K562 (cell line): Measurements from ENCODE around the gene CD74. TPM values are rescaled to one million over a fixed set of nuclear protein-coding genes. Genes with fewer than 3 reads are reported as not detected.

Experiments used
- BCOR ChIP-seq: fragments of 450-650 bp; IDR thresholded peaks from 2 replicates; pipeline ENCODE4 v1.6.1; 2016
- BRD4 ChIP-seq: fragments of 200-600 bp; sonication (generic); IDR thresholded peaks from 2 replicates; pipeline ENCODE4 v1.6.1; 2017; ENCODE audit warnings: inconsistent platforms
- CBX1 ChIP-seq: sonication (generic); IDR thresholded peaks from 2 replicates; pipeline ENCODE4 v1.6.1; 2016; ENCODE audit warnings: antibody characterized with exemption, low read depth, mild to moderate bottlenecking
- CBX2 ChIP-seq: fragments of 200-600 bp; sonication (generic); IDR thresholded peaks from one replicate; pipeline ENCODE4 v1.6.1; 2012; ENCODE audit warnings: mild to moderate bottlenecking, low read length, inconsistent platforms; ENCODE audit not compliant: insufficient read depth, poor library complexity, severe bottlenecking
- CEBPZ ChIP-seq: fragments of 150-350 bp; IDR thresholded peaks from 2 replicates; pipeline ENCODE4 v1.6.1; 2014; ENCODE audit warnings: low read depth, mild to moderate bottlenecking, low read length, borderline replicate concordance
- HDAC1 ChIP-seq, 2 experiments: fragments of 450-650 bp; IDR thresholded peaks; 2 replicates each; pipeline ENCODE4 v1.6.1; 2016 to 2017; ENCODE audit warnings: inconsistent platforms in 1 of 2, mild to moderate bottlenecking in 1 of 2, moderate library complexity in 1 of 2
- HNRNPUL1 ChIP-seq: fragments of 200-400 bp; formaldehyde crosslinking; IDR thresholded peaks from 2 replicates; pipeline ENCODE4 v1.6.1; 2017; ENCODE audit warnings: low read length
- MCM7 ChIP-seq, 2 experiments: fragments of 450-650 bp; IDR thresholded peaks; 2 replicates each; pipeline ENCODE4 v1.6.1; 2016 to 2018
- NR2C2 ChIP-seq, 2 experiments: fragments of 200-800 bp in 1 of 2; sonication (Bioruptor generic) in 1 of 2; sonication (generic) in 1 of 2; formaldehyde crosslinking in 1 of 2; IDR thresholded peaks; 2 replicates each; pipeline versions ENCODE4 v1.6.1 to v1.8.0; 2016 to 2022; ENCODE audit warnings: mild to moderate bottlenecking in 1 of 2, missing compliant biosample characterization in 1 of 2, missing genetic modification characterization in 1 of 2, missing genetic modification reagents in 1 of 2
- RBM34 ChIP-seq: fragments of 200-400 bp; formaldehyde crosslinking; IDR thresholded peaks from 2 replicates; pipeline ENCODE4 v1.6.1; 2018; ENCODE audit warnings: low read length, borderline replicate concordance; ENCODE audit not compliant: insufficient read depth
- RFX1 ChIP-seq: fragments of 450-650 bp; IDR thresholded peaks from 2 replicates; pipeline ENCODE4 v1.6.1; 2016; ENCODE audit warnings: mild to moderate bottlenecking, moderate library complexity
- ZBTB40 ChIP-seq, 2 experiments: fragments of 450-650 bp in 1 of 2; sonication (generic) in 1 of 2; formaldehyde crosslinking in 1 of 2; IDR thresholded peaks; 2 replicates each; pipeline versions ENCODE4 v1.7.1 to v1.9.0; 2016 to 2022; ENCODE audit warnings: inconsistent platforms in 1 of 2, mild to moderate bottlenecking in 1 of 2, missing genetic modification reagents in 1 of 2
- ZNF444 ChIP-seq: fragments of 250-450 bp; sonication (Bioruptor Pico); IDR thresholded peaks from 2 replicates; pipeline ENCODE4 v1.4.0; 2020; ENCODE audit warnings: mild to moderate bottlenecking, moderate library complexity
- ZNF766 ChIP-seq: fragments of 200-800 bp; sonication (Bioruptor generic); conservative IDR thresholded peaks from 2 replicates; pipeline ENCODE4 v1.6.1; 2016; ENCODE audit warnings: missing genetic modification characterization, missing compliant biosample characterization
- polyA plus RNA-seq, 8 experiments: library from polyadenylated mRNA; depleted of rRNA in 4 of 8; stranded (reverse) in 5 of 8; unstranded in 3 of 8; fragments of >200 nt; fragmentation: Nextera tagmentation in 2 of 8; fragmentation: Illumina TruSeq in 1 of 8; extraction: Ambion mirVana in 2 of 8; extraction: Trizol in 1 of 8; gene quantifications; 2 replicates each; pipeline versions ENCODE4 v1.2.1 to v1.2.3, GENCODE V29; 2011 to 2014; ENCODE audit warnings: inconsistent platforms in 1 of 8, missing spikeins in 1 of 8
- total RNA-seq, 7 experiments: library from RNA; depleted of rRNA in 6 of 7; stranded (reverse); fragments of >200 nt in 6 of 7; fragmentation: Illumina TruSeq in 2 of 7; extraction: Trizol in 2 of 7; gene quantifications; 2 replicates each; pipeline versions ENCODE4 v1.2.1 to v1.2.3, GENCODE V29; 2011 to 2021; ENCODE audit warnings: low replicate concordance in 1 of 7

Gene CD74
- total and polyA plus RNA-seq, 9 of the 15 experiments (the other 6 are each of a cell fraction or from before 2014, with no cell fraction given): 0.07 to 4.8 (median 0.32) TPM

- peak; percentile 99 for TF ChIP-seq ZBTB40 (IDR thresholded peaks at IDR 0.05)
- peak; percentile 34; the same call in 1 of the 2 replicates for TF ChIP-seq ZBTB40 (CRISPR knock-in tag; IDR thresholded peaks at IDR 0.05)
- peak; percentile 96 for TF ChIP-seq BRD4
- no peak for TF ChIP-seq MCM7 (IDR thresholded peaks at IDR 0.05)
- TF ChIP-seq HDAC1 (IDR thresholded peaks at IDR 0.05): peak in 1 of 2 experiments; percentile 83; a peak in 2 of 4 replicates
- peak; percentile 98 for TF ChIP-seq NR2C2 (CRISPR knock-in tag; IDR thresholded peaks at IDR 0.05)
- TF ChIP-seq NR2C2 (tag; IDR thresholded peaks at IDR 0.05): peak; percentile 100
- peak; percentile 67; the same call in 1 of the 2 replicates for TF ChIP-seq BCOR
- TF ChIP-seq CEBPZ: no peak
- TF ChIP-seq CBX2: no peak
- no peak for TF ChIP-seq RFX1
- no peak for TF ChIP-seq RBM34
- peak; percentile 94 for TF ChIP-seq CBX1
- TF ChIP-seq ZNF766: peak; percentile 61; the same call in 1 of the 2 replicates
- TF ChIP-seq HNRNPUL1: no peak
- no peak for TF ChIP-seq ZNF444 (CRISPR knock-in tag)
Observed at GRCh38 chr5:150449517-150450339, 37.0 kb upstream of the CD74 start, which contains the start of gene RPS14 (continued).
